GM12865 (cell line): ENCODE results near the gene AVPI1.

ENCODE experiments used
- DNase-seq: peaks from one replicate; pipeline ENCODE4 v3.0.0; 2010; ENCODE audit warnings: low read depth
- H3K4me3 ChIP-seq: 2 replicates; pipeline ENCODE4 v1.5.1; 2011; ENCODE audit warnings: mild to moderate bottlenecking, low read depth, low read length, control low read depth
- CTCF ChIP-seq: IDR thresholded peaks from 2 replicates; pipeline ENCODE4 v1.5.1; 2011; ENCODE audit warnings: low read length, control low read depth, low read depth, inconsistent platforms; ENCODE audit not compliant: insufficient read depth; ENCODE audit errors: missing control alignments

Gene AVPI1

GRCh38 chr10:97686962-97687784 lies at the start of gene AVPI1:
TSS of gene AVPI1 (minus strand) at chr10:97687241. CDS start at chr10:97679905, 7,336 bp downstream.
- H3K4me3 ChIP-seq: peak within 1 kb of the TSS; percentile 48
- TF ChIP-seq CTCF: no peak
- peak; percentile 96 for DNase-seq

- no peak for DNase-seq
- H3K4me3 ChIP-seq: peak overlapping the region; percentile 99
- TF ChIP-seq CTCF: no peak
Observed at GRCh38 chr10:97736403-97736901, 49.4 kb upstream of the AVPI1 start.

- no peak for DNase-seq
- H3K4me3 ChIP-seq: no peak overlapping the region
- no peak for TF ChIP-seq CTCF
Observed at GRCh38 chr10:97734021-97734420, 47.0 kb upstream of the AVPI1 start.

GRCh38 chr10:97733256-97733655 lies 46.2 kb upstream of the AVPI1 start:
- H3K4me3 ChIP-seq: no peak overlapping the region
- no peak for TF ChIP-seq CTCF
- DNase-seq: no peak

- no peak for TF ChIP-seq CTCF
- no peak overlapping the region for H3K4me3 ChIP-seq
- no peak for DNase-seq
Observed at GRCh38 chr10:97732052-97732359, 45.0 kb upstream of the AVPI1 start.

- peak; percentile 80 for TF ChIP-seq CTCF
- H3K4me3 ChIP-seq: no peak overlapping the region
- peak; percentile 71 for DNase-seq
Observed at GRCh38 chr10:97731346-97732051, 44.5 kb upstream of the AVPI1 start.
